Tibial nerve (tissue), 4 donors: Measurements from ENCODE around the gene CCDC194. TPM values are rescaled to one million over a fixed set of nuclear protein-coding genes. Genes with fewer than 3 reads are reported as not detected.

Experiments
- DNase-seq, 2 donors: peaks; one replicate each; pipeline ENCODE4 v3.0.0-alpha.2; 2019; ENCODE audit warnings: low spot score in 2 of 2
- H3K27ac ChIP-seq, 4 donors: fragments of 200-600 bp; sonication (generic) in 3 of 4; one replicate each; pipeline ENCODE4 v1.5.1; 2017 to 2019; ENCODE audit warnings: mild to moderate bottlenecking in 1 of 4
- H3K27me3 ChIP-seq, 2 donors: fragments of 200-600 bp; sonication (generic) in 1 of 2; one replicate each; pipeline versions ENCODE4 v1.5.1 to v1.6.0; 2017 to 2019
- H3K36me3 ChIP-seq, 3 donors: fragments of 200-600 bp; sonication (generic); one replicate each; pipeline ENCODE4 v1.5.1; 2018 to 2019
- H3K4me1 ChIP-seq, 4 donors: fragments of 200-600 bp; sonication (generic) in 3 of 4; one replicate each; pipeline ENCODE4 v1.5.1; 2017 to 2019
- H3K4me3 ChIP-seq, 4 donors: fragments of 200-600 bp; sonication (generic) in 3 of 4; one replicate each; pipeline ENCODE4 v1.5.1; 2017 to 2019; ENCODE audit warnings: mild to moderate bottlenecking in 1 of 4, moderate library complexity in 1 of 4
- H3K9me3 ChIP-seq, 4 donors: fragments of 200-600 bp; sonication (generic) in 3 of 4; one replicate each; pipeline ENCODE4 v1.5.1; 2017 to 2019
- CTCF ChIP-seq, 5 experiments: fragments of 200-600 bp in 3 of 5; fragments of 450-650 bp in 2 of 5; sonication (generic) in 3 of 5; IDR thresholded peaks; one replicate each; pipeline ENCODE4 v1.5.1; 2016 to 2019; ENCODE audit warnings: antibody characterized with exemption in 5 of 5, mild to moderate bottlenecking in 3 of 5, moderate library complexity in 2 of 5
- EP300 ChIP-seq, 2 donors: sonication (generic); formaldehyde crosslinking; IDR thresholded peaks; one replicate each; pipeline ENCODE4 v1.6.1; 2017; ENCODE audit warnings: antibody characterized with exemption in 2 of 2, mild to moderate bottlenecking in 1 of 2
- POLR2A ChIP-seq, 2 donors: fragments of 450-650 bp; IDR thresholded peaks; one replicate each; pipeline ENCODE4 v1.6.1; 2017; ENCODE audit warnings: antibody characterized with exemption in 2 of 2, mild to moderate bottlenecking in 2 of 2, moderate library complexity in 2 of 2
- WGBS, 2 donors: methylation state at CpG; one replicate each; pipeline ENCODE4 v1.1.5; 2018; 5-methylcytosine and 5-hydroxymethylcytosine counted together
- total RNA-seq, 4 donors: library from RNA; depleted of rRNA; stranded (reverse); fragments of >200 nt; gene quantifications; one replicate each; pipeline ENCODE4 v1.1.0, GENCODE V29; 2016

CCDC194 gene
- total RNA-seq, 4 donors from 2014 or later: 0.63 to 4.5 (median 2.0) TPM; not detected in 1

DNA sequence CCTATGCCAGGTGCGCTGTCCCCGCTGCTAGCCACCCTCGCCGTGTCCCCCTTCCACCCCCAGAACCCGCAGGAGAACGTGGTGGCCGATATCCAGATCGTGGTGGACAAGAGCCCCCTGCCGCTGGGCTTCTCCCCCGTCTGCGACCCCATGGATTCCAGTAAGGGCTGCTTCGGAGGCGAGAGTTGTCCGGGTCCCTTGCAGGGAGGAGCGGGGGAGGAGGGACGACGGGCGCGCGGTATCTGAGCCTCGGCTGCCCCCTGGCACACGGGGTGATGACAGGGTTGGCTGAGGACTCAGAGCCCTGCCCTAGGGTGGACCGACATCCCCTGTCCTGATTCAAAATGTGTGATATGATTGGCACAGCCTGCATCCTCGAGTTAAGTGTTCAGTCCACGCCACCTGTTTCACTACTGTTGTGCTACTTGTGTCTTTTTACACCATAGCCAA, 26.5 kb upstream of the CCDC194 start:
- H3K27ac ChIP-seq: peak overlapping the region in 2 of 4 donors; percentile 77 to 82
- WGBS, 2 donors: 5 to 6% methylated on average over 17 to 25 of the region's 25 CpGs
- peaks cover 0 to under 1% of the 10 kb centered on the region in 2 donors for H3K27me3 ChIP-seq
- H3K4me1 ChIP-seq: peaks cover 0 to 24% (median 3%) of the 10 kb centered on the region in 4 donors
- no peaks in the 10 kb centered on the region for H3K9me3 ChIP-seq
- peak in 1 of 2 donors; percentile 12 for DNase-seq
- TF ChIP-seq EP300 (IDR thresholded peaks at IDR 0.05) (no peak), CTCF (IDR thresholded peaks at IDR 0.05) (no peak), POLR2A (IDR thresholded peaks at IDR 0.05) (no peak)
- H3K4me3 ChIP-seq: peak overlapping the region; percentile 74 to 91 (median 82)
- peaks cover 0 to 22% (median 0%) of the 10 kb centered on the region in 3 donors for H3K36me3 ChIP-seq

GRCh38 chr19:17419621-17420474, 25.9 kb upstream of the CCDC194 start, which contains the start of gene MVB12A:
Gene MVB12A (plus strand): TSS chr19:17420047. CDS start chr19:17420136, 89 bp downstream.
- H3K4me3 ChIP-seq: peak within 1 kb of the TSS; percentile 74 to 91 (median 82)
- H3K27ac ChIP-seq: peak within 1 kb of the TSS; percentile 32 to 82 (median 77)
- no peaks in the 10 kb centered on the region for H3K9me3 ChIP-seq
- TF ChIP-seq CTCF (IDR thresholded peaks at IDR 0.05) (peak in 2 of 5 experiments; percentile 9 to 25), EP300 (IDR thresholded peaks at IDR 0.05) (peak; percentile 90 to 93), POLR2A (IDR thresholded peaks at IDR 0.05) (peak; percentile 2 to 49)
- peaks cover 0 to 21% (median 3%) of the 10 kb centered on the region in 4 donors for H3K4me1 ChIP-seq
- peaks cover 0 to 22% (median 0%) of the 10 kb centered on the region in 3 donors for H3K36me3 ChIP-seq
- peak; percentile 92 to 94 for DNase-seq
- 0 to 1% methylated on average over 30 of the region's 85 CpGs for WGBS, 2 donors
- peaks cover 0 to 7% of the 10 kb centered on the region in 2 donors for H3K27me3 ChIP-seq

GRCh38 chr19:17419154-17419620, 25.2 kb upstream of the CCDC194 start:
- no peaks in the 10 kb centered on the region for H3K9me3 ChIP-seq
- H3K27me3 ChIP-seq: peaks cover 0 to 11% of the 10 kb centered on the region in 2 donors
- no peak for DNase-seq
- H3K36me3 ChIP-seq: peaks cover 0 to 22% (median 0%) of the 10 kb centered on the region in 3 donors
- H3K27ac ChIP-seq: peak overlapping the region; percentile 32 to 82 (median 70)
- 10 to 18% methylated on average over 8 of the region's 8 CpGs for whole genome bisulfite sequencing, 2 donors
- peaks cover 0 to 17% (median 3%) of the 10 kb centered on the region in 4 donors for H3K4me1 ChIP-seq
- H3K4me3 ChIP-seq: peak overlapping the region; percentile 38 to 91 (median 82)
- TF ChIP-seq EP300 (IDR thresholded peaks at IDR 0.05) (no peak), CTCF (IDR thresholded peaks at IDR 0.05) (no peak), POLR2A (IDR thresholded peaks at IDR 0.05) (no peak)

DNA sequence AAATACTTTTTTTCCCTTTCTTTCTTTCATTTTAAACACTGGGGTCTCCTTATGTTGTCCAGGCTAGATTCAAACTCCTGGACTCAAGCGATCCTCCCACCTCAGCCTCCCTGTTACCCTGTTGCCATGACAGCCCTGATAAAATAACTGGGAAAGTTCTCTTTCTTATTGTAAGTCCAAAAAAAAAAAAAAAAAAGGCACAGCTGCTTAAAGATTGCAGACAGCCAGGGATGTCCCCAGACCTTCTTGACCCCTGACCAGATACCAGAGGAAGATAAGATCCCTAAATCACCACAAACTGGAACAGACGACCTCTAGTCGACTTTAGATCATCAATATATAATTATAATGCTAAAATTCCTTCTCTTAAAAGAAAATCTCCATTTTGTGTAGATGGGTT, 24.7 kb upstream of the CCDC194 start:
- Histone ChIP-seq H3K4me1 (peaks cover 0 to 18% (median 3%) of the 10 kb centered on the region in 4 donors), H3K9me3 (no peaks in the 10 kb centered on the region), H3K36me3 (peaks cover 0 to 18% (median 0%) of the 10 kb centered on the region in 3 donors), H3K4me3 (no peak overlapping the region), H3K27me3 (peaks cover 0 to 11% of the 10 kb centered on the region in 2 donors), H3K27ac (no peak overlapping the region)
- WGBS, 2 donors: 67 to 70% methylated on average over 3 of the region's 3 CpGs
- DNase-seq: no peak
- no peak for TF ChIP-seq CTCF (IDR thresholded peaks at IDR 0.05)
- TF ChIP-seq EP300 (IDR thresholded peaks at IDR 0.05): no peak
- no peak for TF ChIP-seq POLR2A (IDR thresholded peaks at IDR 0.05)
